Loucy (cell line): Measurements from ENCODE around the gene FIBCD1.

ENCODE experiments used
- H2AFZ ChIP-seq: fragments of 200-600 bp; sonication (generic); 2 replicates; pipeline ENCODE4 v1.6.0; 2016; ENCODE audit warnings: antibody characterized with exemption, mild to moderate bottlenecking, low read length, moderate library complexity
- H3F3A ChIP-seq: fragments of 200-600 bp; 2 replicates; pipeline ENCODE4 v1.6.0; 2016; ENCODE audit warnings: antibody characterized with exemption, low read depth, mild to moderate bottlenecking
- H3K27me3 ChIP-seq: fragments of 200-600 bp; sonication (generic); 2 replicates; pipeline ENCODE4 v1.6.1; 2014; ENCODE audit warnings: low read length, mild to moderate bottlenecking; ENCODE audit not compliant: insufficient read depth, poor library complexity, severe bottlenecking
- H3K36me3 ChIP-seq: fragments of 200-600 bp; sonication (generic); 2 replicates; pipeline ENCODE4 v1.6.1; 2016; ENCODE audit warnings: low read length; ENCODE audit not compliant: insufficient read depth
- H3K4me1 ChIP-seq: fragments of 200-600 bp; sonication (generic); 2 replicates; pipeline ENCODE4 v1.5.1; 2014; ENCODE audit warnings: low read length, mild to moderate bottlenecking; ENCODE audit not compliant: insufficient read depth, poor library complexity, severe bottlenecking
- H3K4me2 ChIP-seq: fragments of 200-600 bp; sonication (generic); 2 replicates; pipeline ENCODE4 v1.6.0; 2014; ENCODE audit warnings: antibody characterized with exemption, low read length, low read depth, mild to moderate bottlenecking; ENCODE audit not compliant: poor library complexity, severe bottlenecking
- H3K4me3 ChIP-seq: fragments of 200-600 bp; sonication (generic); 2 replicates; pipeline ENCODE4 v1.5.1; 2014; ENCODE audit warnings: low read length, mild to moderate bottlenecking, mixed read lengths; ENCODE audit not compliant: poor library complexity, severe bottlenecking
- H3K79me2 ChIP-seq: fragments of 200-600 bp; sonication (generic); 2 replicates; pipeline ENCODE4 v1.6.1; 2014; ENCODE audit warnings: low read length; ENCODE audit not compliant: insufficient read depth
- H3K9ac ChIP-seq: fragments of 200-600 bp; sonication (generic); 2 replicates; pipeline ENCODE4 v1.6.0; 2014; ENCODE audit warnings: mild to moderate bottlenecking, low read depth, low read length, moderate library complexity; ENCODE audit not compliant: poor library complexity, severe bottlenecking
- H3K9me2 ChIP-seq: fragments of 200-600 bp; sonication (generic); replicated peaks from 2 replicates; pipeline ENCODE4 v1.6.1; 2016; ENCODE audit warnings: low read depth, low read length, mixed read lengths
- H3K9me3 ChIP-seq: fragments of 200-600 bp; sonication (generic); 2 replicates; pipeline ENCODE4 v1.6.1; 2014; ENCODE audit warnings: mild to moderate bottlenecking, antibody characterized with exemption, low read length, low read depth; ENCODE audit not compliant: insufficient read depth
- H4K20me1 ChIP-seq: fragments of 200-600 bp; sonication (generic); 2 replicates; pipeline ENCODE4 v1.6.0; 2014; ENCODE audit warnings: antibody characterized with exemption, low read length, mild to moderate bottlenecking; ENCODE audit not compliant: insufficient read depth, poor library complexity, severe bottlenecking
- EZH2phosphoT487 ChIP-seq: fragments of 200-600 bp; IDR thresholded peaks from 2 replicates; pipeline ENCODE4 v1.6.1; 2018; ENCODE audit warnings: antibody characterized with exemption, mild to moderate bottlenecking, moderate library complexity, borderline replicate concordance
- TF ChIP-seq, protein P1 (sequence below): fragments of 200-600 bp; sonication (generic); conservative IDR thresholded peaks from 2 replicates; pipeline ENCODE4 v1.5.1; 2014; ENCODE audit warnings: mild to moderate bottlenecking, antibody characterized with exemption, low read length

FIBCD1 gene

GRCh38 chr9:130920762-130921299 is 18.2 kb downstream of the FIBCD1 start:
- Histone ChIP-seq H3K9ac (no peak overlapping the region), H3K79me2 (no peaks in the 10 kb centered on the region), H3F3A (no peaks in the 10 kb centered on the region), H3K9me3 (no peaks in the 10 kb centered on the region), H3K4me1 (no peaks in the 10 kb centered on the region), H3K4me2 (no peak overlapping the region), H3K36me3 (no peaks in the 10 kb centered on the region), H2AFZ (no peak overlapping the region), H4K20me1 (no peaks in the 10 kb centered on the region), H3K27me3 (no peaks in the 10 kb centered on the region), H3K9me2 (no peaks in the 10 kb centered on the region), H3K4me3 (no peak overlapping the region)
- TF ChIP-seq EZH2phosphoT487 = no peak
- TF ChIP-seq, protein P1, sequence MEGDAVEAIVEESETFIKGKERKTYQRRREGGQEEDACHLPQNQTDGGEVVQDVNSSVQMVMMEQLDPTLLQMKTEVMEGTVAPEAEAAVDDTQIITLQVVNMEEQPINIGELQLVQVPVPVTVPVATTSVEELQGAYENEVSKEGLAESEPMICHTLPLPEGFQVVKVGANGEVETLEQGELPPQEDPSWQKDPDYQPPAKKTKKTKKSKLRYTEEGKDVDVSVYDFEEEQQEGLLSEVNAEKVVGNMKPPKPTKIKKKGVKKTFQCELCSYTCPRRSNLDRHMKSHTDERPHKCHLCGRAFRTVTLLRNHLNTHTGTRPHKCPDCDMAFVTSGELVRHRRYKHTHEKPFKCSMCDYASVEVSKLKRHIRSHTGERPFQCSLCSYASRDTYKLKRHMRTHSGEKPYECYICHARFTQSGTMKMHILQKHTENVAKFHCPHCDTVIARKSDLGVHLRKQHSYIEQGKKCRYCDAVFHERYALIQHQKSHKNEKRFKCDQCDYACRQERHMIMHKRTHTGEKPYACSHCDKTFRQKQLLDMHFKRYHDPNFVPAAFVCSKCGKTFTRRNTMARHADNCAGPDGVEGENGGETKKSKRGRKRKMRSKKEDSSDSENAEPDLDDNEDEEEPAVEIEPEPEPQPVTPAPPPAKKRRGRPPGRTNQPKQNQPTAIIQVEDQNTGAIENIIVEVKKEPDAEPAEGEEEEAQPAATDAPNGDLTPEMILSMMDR = no peak

- no peaks in the 10 kb centered on the region for H3K9me3 ChIP-seq
- H3K4me3 ChIP-seq = no peak overlapping the region
- no peaks in the 10 kb centered on the region for H3K36me3 ChIP-seq
- no peak overlapping the region for H3K9ac ChIP-seq
- H4K20me1 ChIP-seq = no peaks in the 10 kb centered on the region
- H3K9me2 ChIP-seq = no peaks in the 10 kb centered on the region
- H3K27me3 ChIP-seq = no peaks in the 10 kb centered on the region
- no peak overlapping the region for H2AFZ ChIP-seq
- H3F3A ChIP-seq = no peaks in the 10 kb centered on the region
- H3K79me2 ChIP-seq = no peaks in the 10 kb centered on the region
- no peak overlapping the region for H3K4me2 ChIP-seq
- TF ChIP-seq, protein P1 = no peak
- no peak for TF ChIP-seq EZH2phosphoT487
- no peaks in the 10 kb centered on the region for H3K4me1 ChIP-seq
Observed at GRCh38 chr9:130920233-130920632, 18.8 kb downstream of the FIBCD1 start.

- no peak overlapping the region for H3K4me2 ChIP-seq
Observed at GRCh38 chr9:130919559-130920145, 19.4 kb downstream of the FIBCD1 start.

More at GRCh38 chr9:130919559-130920145, 19.4 kb downstream of the FIBCD1 start:
- H3F3A ChIP-seq = no peaks in the 10 kb centered on the region
- H3K9ac ChIP-seq = no peak overlapping the region
- no peak for TF ChIP-seq EZH2phosphoT487
- TF ChIP-seq, protein P1 = no peak
- H3K4me3 ChIP-seq = no peak overlapping the region
- H3K27me3 ChIP-seq = no peaks in the 10 kb centered on the region
- no peak overlapping the region for H2AFZ ChIP-seq
- no peaks in the 10 kb centered on the region for H3K4me1 ChIP-seq
- no peaks in the 10 kb centered on the region for H3K9me3 ChIP-seq
- H3K36me3 ChIP-seq = no peaks in the 10 kb centered on the region
- H3K9me2 ChIP-seq = no peaks in the 10 kb centered on the region
- H4K20me1 ChIP-seq = no peaks in the 10 kb centered on the region
- H3K79me2 ChIP-seq = no peaks in the 10 kb centered on the region
